ENCODE measurements around the gene COL24A1.

DNA sequence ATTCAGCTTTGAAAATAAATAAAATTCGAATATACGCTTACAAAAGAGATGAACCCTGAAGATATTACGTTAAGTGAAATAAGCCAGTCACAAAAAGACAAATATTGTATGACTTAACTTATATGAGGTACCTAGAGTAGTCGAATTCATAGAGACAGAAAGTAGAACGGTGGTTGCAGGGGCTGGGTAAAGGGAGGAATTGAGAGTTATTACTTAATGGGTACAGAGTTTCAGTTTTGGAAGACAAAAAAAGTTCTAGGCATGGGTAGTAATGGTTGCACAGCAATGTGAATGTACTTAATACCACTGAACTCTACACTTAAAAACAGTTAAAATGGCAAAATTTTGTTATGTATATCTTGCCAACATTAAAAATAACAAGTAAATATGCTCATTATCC is 399.7 kb downstream of the COL24A1 start:
- TF ChIP-seq EZH2 (IDR thresholded peaks at IDR 0.05; ENCODE audit: insufficient read depth, poor library complexity, severe bottlenecking) (no peak), EZH2phosphoT487 (IDR thresholded peaks at IDR 0.05; ENCODE audit: insufficient read depth, low read depth) (no peak)
